ENCODE measurements around the gene NEBL.

NEBL gene

GRCh38 chr10:20858292-20859124 is 38.6 kb downstream of the NEBL start:
- no peak for DNase-seq (ENCODE audit: low read depth)

GRCh38 chr10:20856484-20856883 is 40.6 kb downstream of the NEBL start:
- no peak for DNase-seq (ENCODE audit: low read depth)

GRCh38 chr10:20855398-20856038 is 41.6 kb downstream of the NEBL start:
- no peak for DNase-seq (ENCODE audit: low read depth)

- DNase-seq (ENCODE audit: low read depth): no peak
These were observed 43.8 kb downstream of the NEBL start for GRCh38 chr10:20853276-20853675.

- DNase-seq (ENCODE audit: low read depth): no peak
These were observed 44.8 kb downstream of the NEBL start for GRCh38 chr10:20852303-20852702.

GRCh38 chr10:20847512-20847911 is 49.6 kb downstream of the NEBL start:
- no peak for DNase-seq (ENCODE audit: low read depth)

- DNase-seq (ENCODE audit: low read depth): no peak
These were observed 50.8 kb downstream of the NEBL start for GRCh38 chr10:20846263-20846662.

GRCh38 chr10:20841419-20841818 is 55.7 kb downstream of the NEBL start:
- no peak for DNase-seq (ENCODE audit: low read depth)

- DNase-seq (ENCODE audit: low read depth): no peak
These were observed 57.2 kb downstream of the NEBL start for GRCh38 chr10:20839910-20840309.

GRCh38 chr10:20839141-20839540 is 58.0 kb downstream of the NEBL start:
- no peak for DNase-seq (ENCODE audit: low read depth)

GRCh38 chr10:20836401-20836800 is 60.7 kb downstream of the NEBL start:
- DNase-seq (ENCODE audit: low read depth): no peak

GRCh38 chr10:20835335-20835734 is 61.8 kb downstream of the NEBL start:
- no peak for DNase-seq (ENCODE audit: low read depth)

- DNase-seq (ENCODE audit: low read depth): no peak
These were observed 62.3 kb downstream of the NEBL start for GRCh38 chr10:20834825-20835224.

GRCh38 chr10:20822825-20823224 is 74.3 kb downstream of the NEBL start:
- DNase-seq (ENCODE audit: low read depth): no peak

- no peak for DNase-seq (ENCODE audit: low read depth)
These were observed 79.5 kb downstream of the NEBL start for GRCh38 chr10:20817646-20818045.

- DNase-seq (ENCODE audit: low read depth): no peak
These were observed 80.0 kb downstream of the NEBL start for GRCh38 chr10:20817116-20817515.

GRCh38 chr10:20814116-20814515 is 83.0 kb downstream of the NEBL start:
- DNase-seq (ENCODE audit: low read depth): no peak

- no peak for DNase-seq (ENCODE audit: low read depth)
These were observed 86.0 kb downstream of the NEBL start for GRCh38 chr10:20811131-20811530.

- DNase-seq (ENCODE audit: low read depth): no peak
These were observed 87.5 kb downstream of the NEBL start for GRCh38 chr10:20809631-20810030.

- no peak for DNase-seq (ENCODE audit: low read depth)
These were observed 90.6 kb downstream of the NEBL start for GRCh38 chr10:20806487-20806886.

GRCh38 chr10:20797290-20797689 is 99.8 kb downstream of the NEBL start:
- DNase-seq (ENCODE audit: low read depth): no peak

- no peak for DNase-seq (ENCODE audit: low read depth)
These were observed 101.7 kb downstream of the NEBL start for GRCh38 chr10:20795391-20795790.

- DNase-seq (ENCODE audit: low read depth): no peak
These were observed 111.9 kb downstream of the NEBL start for GRCh38 chr10:20785174-20785573.

Data from CMK (cell line).